Skeletal muscle satellite cell (primary cell): ENCODE data around the gene PRPF19.

Source experiments
- H3K27me3 ChIP-seq: 2 replicates; pipeline ENCODE4 v1.7.0; 2013; ENCODE audit warnings: low read length; ENCODE audit not compliant: control insufficient read depth, insufficient read depth
- H3K36me3 ChIP-seq: 2 replicates; pipeline ENCODE4 v1.7.0; 2013; ENCODE audit warnings: mild to moderate bottlenecking, control low read depth, low read length; ENCODE audit not compliant: insufficient read depth
- H3K4me1 ChIP-seq: 2 replicates; pipeline ENCODE4 v1.7.0; 2013; ENCODE audit warnings: low read length; ENCODE audit not compliant: control insufficient read depth, insufficient read depth
- H3K4me2 ChIP-seq: 2 replicates; pipeline ENCODE4 v1.7.0; 2013; ENCODE audit warnings: mild to moderate bottlenecking, low read length
- H3K4me3 ChIP-seq: 2 replicates; pipeline ENCODE4 v1.7.0; 2013; ENCODE audit warnings: low read length
- H3K9ac ChIP-seq: 2 replicates; pipeline ENCODE4 v1.7.0; 2013; ENCODE audit warnings: mild to moderate bottlenecking, low read depth, low read length, moderate library complexity
- H3K9me3 ChIP-seq: replicated peaks from 2 replicates; pipeline ENCODE4 v1.7.0; 2013; ENCODE audit warnings: mild to moderate bottlenecking, control low read depth, low read length

PRPF19 gene

DNA sequence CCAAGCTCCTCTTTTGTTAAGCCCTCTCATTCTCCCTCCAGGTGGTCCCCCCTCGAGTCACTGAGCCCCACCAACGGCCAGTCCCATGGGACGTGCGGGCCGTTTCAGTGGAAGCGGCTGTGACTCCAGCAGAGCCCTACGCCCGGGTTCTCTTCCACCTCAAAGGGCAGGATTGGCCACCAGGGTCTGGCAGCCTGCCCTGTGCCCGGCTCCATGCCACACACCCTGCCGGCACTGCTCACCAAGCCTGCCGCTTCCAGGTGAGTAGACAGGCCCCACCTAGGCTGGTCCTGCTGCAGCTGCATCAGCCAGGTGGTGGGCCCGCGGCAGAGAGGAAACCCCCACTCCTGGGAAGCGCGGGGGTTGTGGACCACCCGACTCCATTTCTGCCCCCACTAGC is 21.2 kb upstream of the PRPF19 start:
- peaks cover 3% of the 10 kb centered on the region for H3K36me3 ChIP-seq
- no peak overlapping the region for H3K4me2 ChIP-seq
- peaks cover 16% of the 10 kb centered on the region for H3K4me1 ChIP-seq
- no peaks in the 10 kb centered on the region for H3K9me3 ChIP-seq
- H3K9ac ChIP-seq = no peak overlapping the region
- H3K4me3 ChIP-seq = no peak overlapping the region
- H3K27me3 ChIP-seq = peaks cover 7% of the 10 kb centered on the region

DNA sequence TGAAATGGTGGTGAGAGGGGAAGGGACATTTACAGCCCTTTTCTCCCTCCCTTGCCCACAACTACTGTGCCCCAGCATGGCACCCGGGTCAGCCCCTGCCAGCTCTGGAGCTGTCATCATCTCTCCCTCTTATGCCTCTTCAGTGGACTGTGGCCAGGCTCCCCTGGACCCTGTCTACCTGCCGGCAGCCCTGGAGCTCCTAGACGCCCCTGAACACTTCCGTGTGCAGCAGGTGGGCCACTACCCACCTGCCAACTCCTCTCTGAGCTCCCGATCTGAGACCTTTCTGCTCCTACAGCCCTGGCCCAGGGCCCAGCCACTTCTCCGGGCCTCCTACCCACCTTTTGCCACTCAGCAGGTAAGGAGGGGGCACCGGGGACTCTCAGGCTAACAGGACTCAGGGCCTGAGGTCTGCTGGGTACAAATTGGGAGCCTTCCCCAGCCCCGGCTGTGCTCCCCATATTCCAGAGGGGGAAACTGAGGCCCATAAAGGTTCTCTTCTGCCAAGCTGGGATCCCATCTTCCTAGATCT is 20.7 kb upstream of the PRPF19 start:
- Histone ChIP-seq H3K4me2 (no peak overlapping the region), H3K4me3 (no peak overlapping the region), H3K9ac (no peak overlapping the region)

DNA sequence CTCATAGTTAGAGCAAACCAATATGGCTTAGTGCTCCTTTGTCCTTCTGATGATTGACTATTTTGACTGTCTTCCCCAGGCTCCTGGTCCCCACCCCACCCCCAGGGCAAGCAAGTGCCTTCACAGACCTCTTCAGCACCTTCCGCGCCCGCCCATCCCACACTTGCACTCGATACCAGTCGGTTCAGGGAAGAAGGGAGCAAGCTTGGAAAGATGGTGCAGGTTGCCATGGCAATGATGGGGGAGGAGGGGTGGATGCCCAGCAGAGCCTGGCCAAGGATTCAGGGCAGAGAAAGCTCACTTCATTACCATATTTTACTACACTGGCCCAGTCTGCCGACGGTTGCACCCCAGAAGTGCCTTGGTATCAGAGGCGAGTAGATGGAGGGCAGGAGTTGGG is 20.1 kb upstream of the PRPF19 start:
- Histone ChIP-seq H3K4me3 (no peak overlapping the region), H3K4me2 (no peak overlapping the region), H3K4me1 (peaks cover 16% of the 10 kb centered on the region), H3K9me3 (no peaks in the 10 kb centered on the region), H3K9ac (no peak overlapping the region), H3K36me3 (peaks cover 13% of the 10 kb centered on the region), H3K27me3 (peaks cover 7% of the 10 kb centered on the region)

More for the DNA sequence above, 20.7 kb upstream of the PRPF19 start:
- H3K36me3 ChIP-seq = peaks cover 7% of the 10 kb centered on the region
- H3K9me3 ChIP-seq = no peaks in the 10 kb centered on the region
- H3K4me1 ChIP-seq = peaks cover 16% of the 10 kb centered on the region
- peaks cover 7% of the 10 kb centered on the region for H3K27me3 ChIP-seq

DNA sequence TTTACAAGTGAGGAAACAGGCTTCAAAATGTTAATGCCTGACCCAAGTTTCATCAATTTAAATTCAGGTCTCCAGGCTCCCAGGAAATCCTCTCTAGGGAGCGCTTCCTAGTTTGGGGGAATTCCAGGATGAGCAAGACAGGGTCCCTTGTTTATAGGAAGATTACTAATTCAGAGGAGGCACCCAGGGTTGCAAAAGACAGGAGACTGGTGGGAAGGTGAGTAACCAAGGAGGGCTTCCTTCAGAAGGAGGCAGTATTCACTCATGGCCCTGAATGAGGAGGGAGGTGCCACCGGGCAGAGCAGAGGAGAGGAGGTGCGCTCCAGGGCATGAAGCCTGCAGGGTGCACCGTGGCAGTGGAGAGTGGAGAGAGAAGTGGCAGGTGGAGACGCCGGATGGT is 19.5 kb upstream of the PRPF19 start:
- H3K4me3 ChIP-seq = peak overlapping the region; percentile 77
- no peaks in the 10 kb centered on the region for H3K9me3 ChIP-seq
- peaks cover 7% of the 10 kb centered on the region for H3K27me3 ChIP-seq
- peaks cover 16% of the 10 kb centered on the region for H3K4me1 ChIP-seq
- peak overlapping the region; percentile 93 for H3K4me2 ChIP-seq
- no peak overlapping the region for H3K9ac ChIP-seq
- H3K36me3 ChIP-seq = peaks cover 19% of the 10 kb centered on the region

DNA sequence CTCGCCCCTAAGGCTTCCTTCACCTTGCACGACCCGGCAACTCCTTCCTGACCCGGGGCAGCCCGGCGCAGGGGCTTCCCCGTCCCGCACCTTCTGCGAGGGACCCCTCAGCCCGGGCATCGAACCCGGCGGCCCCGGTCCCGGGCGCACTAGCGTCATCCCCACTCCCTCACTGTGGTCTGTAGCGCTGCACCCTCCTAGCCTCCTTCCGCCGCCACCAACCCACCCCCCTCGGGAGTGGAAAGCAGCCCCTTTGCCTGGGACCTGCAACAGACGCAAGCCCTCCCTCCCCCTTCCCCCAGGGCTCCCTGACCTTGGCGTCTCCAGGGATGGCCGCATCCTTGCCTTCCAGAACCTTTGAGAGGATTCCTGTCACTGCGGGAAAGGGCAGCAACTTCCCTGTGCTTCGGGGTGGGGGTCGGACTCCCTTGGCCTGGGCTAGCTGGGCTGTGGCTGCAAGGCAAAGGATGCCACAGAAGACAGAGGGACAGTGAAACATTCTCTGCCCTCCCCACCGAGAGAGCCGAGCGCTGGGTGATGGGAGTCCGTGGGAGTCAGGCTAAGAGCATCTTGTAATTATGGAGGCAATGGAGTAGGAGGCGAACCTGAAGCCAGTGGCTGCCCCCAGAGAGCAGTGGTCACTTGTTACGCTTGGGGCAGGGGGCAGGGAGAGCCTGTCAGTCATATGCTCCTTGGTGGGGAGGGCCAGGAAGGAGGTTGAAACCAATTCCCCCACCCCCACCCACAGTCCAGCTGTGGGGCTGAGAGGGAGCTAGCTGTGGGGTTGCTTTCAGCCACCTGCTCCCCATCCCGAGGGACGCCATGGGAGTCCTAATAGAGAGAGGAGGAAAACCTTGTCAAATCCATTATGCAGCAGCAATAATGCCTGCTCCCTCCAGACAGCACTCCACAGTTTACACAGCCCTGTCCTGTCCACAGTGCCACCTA is 18.8 kb upstream of the PRPF19 start:
- H3K9ac ChIP-seq = peak overlapping the region; percentile 77
- peaks cover 25% of the 10 kb centered on the region for H3K36me3 ChIP-seq
- no peaks in the 10 kb centered on the region for H3K9me3 ChIP-seq
- H3K4me3 ChIP-seq = peak overlapping the region; percentile 77
- H3K4me1 ChIP-seq = peaks cover 16% of the 10 kb centered on the region
- peak overlapping the region; percentile 93 for H3K4me2 ChIP-seq
- peaks cover 7% of the 10 kb centered on the region for H3K27me3 ChIP-seq

DNA sequence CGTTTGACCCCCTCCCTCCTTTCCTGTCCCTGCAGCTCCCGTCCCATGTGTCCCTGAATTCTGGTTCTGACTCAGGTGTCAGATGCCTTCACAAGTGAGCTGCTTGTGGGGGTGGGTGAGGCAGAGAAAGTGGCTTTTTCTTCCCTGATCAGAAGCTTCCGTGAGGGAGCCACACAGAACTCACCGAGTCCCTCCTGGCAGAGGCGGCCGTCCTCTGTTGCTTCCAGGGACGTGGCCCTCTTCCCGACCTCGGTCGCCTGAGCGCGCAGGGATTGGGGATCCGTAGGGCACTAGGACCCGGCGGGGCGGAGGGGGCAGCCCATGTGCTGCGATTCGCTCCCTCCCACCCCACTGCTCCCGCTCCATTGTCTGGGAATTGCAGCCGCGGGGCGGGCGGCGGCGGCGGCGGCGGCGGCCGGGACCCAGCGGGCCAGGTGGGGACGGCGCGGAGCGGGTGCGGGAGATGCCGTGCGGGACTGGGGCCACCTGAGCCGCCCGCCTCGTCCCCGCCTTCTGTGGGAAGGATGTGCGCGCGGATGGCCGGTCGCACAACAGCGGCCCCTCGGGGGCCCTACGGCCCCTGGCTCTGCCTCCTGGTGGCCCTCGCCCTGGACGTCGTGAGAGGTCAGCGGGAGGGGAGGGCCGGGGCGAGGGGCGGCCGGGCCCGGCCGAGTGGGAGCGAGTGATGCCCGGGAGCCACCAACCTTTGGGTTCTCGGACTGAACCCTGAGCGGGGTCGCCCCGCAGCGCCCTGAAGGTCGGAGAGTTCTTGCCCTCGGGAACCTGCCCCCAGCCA is 17.9 kb upstream of the PRPF19 start, which contains the start of gene TMEM132A:
Gene TMEM132A (plus strand): TSS at position 351 of the 796 bp plus-strand sequence. CDS start 174 bp downstream, at position 525.
- Histone ChIP-seq H3K4me3 (peak within 1 kb of the TSS; percentile 77), H3K9me3 (no peaks in the 10 kb centered on the region), H3K4me2 (peak within 1 kb of the TSS; percentile 93), H3K36me3 (peaks cover 25% of the 10 kb centered on the region), H3K4me1 (peaks cover 16% of the 10 kb centered on the region), H3K9ac (peak within 1 kb of the TSS; percentile 77), H3K27me3 (peaks cover 7% of the 10 kb centered on the region)

DNA sequence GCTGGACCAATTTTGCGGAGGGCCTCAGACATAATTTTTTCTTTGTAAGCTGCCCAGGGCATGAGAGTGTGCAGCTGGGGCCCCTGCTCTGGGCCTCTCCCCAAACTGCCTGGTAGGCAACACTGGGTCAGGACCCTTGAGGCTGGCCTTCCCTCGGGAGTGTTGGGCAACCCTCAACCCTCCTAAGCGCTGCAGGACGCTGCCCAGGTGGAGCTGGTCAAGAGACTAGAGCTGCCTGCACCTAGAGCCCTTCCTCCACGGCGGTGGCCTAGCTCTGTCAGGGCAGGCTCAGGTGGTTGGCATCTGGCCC is 17.4 kb upstream of the PRPF19 start:
- Histone ChIP-seq H3K4me3 (peak overlapping the region; percentile 77), H3K36me3 (peaks cover 25% of the 10 kb centered on the region), H3K27me3 (peaks cover 7% of the 10 kb centered on the region), H3K4me2 (peak overlapping the region; percentile 93), H3K9ac (peak overlapping the region; percentile 56), H3K9me3 (no peaks in the 10 kb centered on the region), H3K4me1 (peaks cover 22% of the 10 kb centered on the region)

DNA sequence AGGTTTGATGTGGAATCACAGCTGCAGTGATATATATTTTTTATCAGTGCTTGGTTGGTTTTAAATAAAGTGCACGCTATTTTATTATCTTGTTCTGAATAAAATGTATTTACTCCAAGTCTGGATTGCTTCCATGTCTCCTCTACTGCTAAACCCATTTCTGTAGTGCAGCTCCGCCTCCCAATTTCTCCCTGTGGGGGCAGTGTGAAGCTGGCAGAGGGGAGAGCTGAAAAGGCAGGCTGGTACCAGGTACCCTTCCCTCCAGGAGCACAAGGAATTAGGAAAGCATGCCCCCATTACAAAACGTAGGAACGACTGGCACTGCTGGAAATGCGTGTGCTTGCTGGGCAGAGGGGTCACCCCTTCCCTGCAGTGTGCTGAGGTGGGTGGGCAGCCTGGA is 16.9 kb upstream of the PRPF19 start:
- H3K36me3 ChIP-seq = peaks cover 25% of the 10 kb centered on the region
- no peak overlapping the region for H3K9ac ChIP-seq
- peaks cover 25% of the 10 kb centered on the region for H3K4me1 ChIP-seq
- peaks cover 7% of the 10 kb centered on the region for H3K27me3 ChIP-seq
- H3K4me3 ChIP-seq = no peak overlapping the region
- no peak overlapping the region for H3K4me2 ChIP-seq
- no peaks in the 10 kb centered on the region for H3K9me3 ChIP-seq

DNA sequence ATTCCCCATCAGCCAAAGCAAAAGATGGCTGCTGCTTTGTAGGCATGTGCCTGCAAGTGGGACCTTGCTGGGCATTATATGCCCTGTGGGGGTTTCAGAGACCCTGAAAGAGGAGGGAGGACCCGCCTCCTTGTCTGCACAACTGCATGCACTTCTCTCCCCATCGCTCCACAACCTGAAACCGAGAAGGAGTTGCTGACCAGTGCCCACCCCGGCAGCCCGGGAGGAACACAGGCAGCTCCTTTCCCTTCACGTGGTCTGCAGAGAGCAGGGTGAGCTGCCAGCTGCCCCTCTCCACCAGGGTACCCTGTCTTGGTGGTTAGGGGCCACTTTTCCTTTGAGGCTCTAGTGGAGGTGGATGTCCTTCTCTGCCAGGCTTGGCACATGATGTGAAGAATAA is 16.5 kb upstream of the PRPF19 start:
- no peak overlapping the region for H3K4me3 ChIP-seq
- H3K36me3 ChIP-seq = peaks cover 25% of the 10 kb centered on the region
- no peaks in the 10 kb centered on the region for H3K9me3 ChIP-seq
- H3K4me1 ChIP-seq = peaks cover 25% of the 10 kb centered on the region
- H3K9ac ChIP-seq = no peak overlapping the region
- peaks cover 7% of the 10 kb centered on the region for H3K27me3 ChIP-seq
- no peak overlapping the region for H3K4me2 ChIP-seq

DNA sequence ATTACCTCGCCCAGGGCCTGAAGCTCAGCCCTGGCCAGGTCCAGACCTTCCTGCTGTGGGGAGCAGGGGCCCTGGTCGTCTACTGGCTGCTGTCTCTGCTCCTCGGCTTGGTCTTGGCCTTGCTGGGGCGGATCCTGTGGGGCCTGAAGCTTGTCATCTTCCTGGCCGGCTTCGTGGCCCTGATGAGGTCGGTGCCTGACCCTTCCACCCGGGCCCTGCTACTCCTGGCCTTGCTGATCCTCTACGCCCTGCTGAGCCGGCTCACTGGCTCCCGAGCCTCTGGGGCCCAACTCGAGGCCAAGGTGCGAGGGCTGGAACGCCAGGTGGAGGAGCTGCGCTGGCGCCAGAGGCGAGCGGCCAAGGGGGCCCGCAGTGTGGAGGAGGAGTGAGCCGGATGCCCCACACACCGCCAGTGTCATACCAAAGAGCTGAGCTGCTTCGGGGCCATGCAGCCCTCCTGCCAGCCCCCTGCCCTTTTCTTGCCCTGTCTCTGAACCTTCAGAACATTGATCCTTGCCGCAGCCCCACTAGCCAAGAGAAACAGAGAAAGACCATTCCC is 15.5 kb upstream of the PRPF19 start:
- H3K9ac ChIP-seq = no peak overlapping the region
- no peaks in the 10 kb centered on the region for H3K9me3 ChIP-seq
- H3K4me1 ChIP-seq = peaks cover 25% of the 10 kb centered on the region
- H3K27me3 ChIP-seq = peaks cover 7% of the 10 kb centered on the region
- H3K4me2 ChIP-seq = no peak overlapping the region
- no peak overlapping the region for H3K4me3 ChIP-seq
- peaks cover 25% of the 10 kb centered on the region for H3K36me3 ChIP-seq

DNA sequence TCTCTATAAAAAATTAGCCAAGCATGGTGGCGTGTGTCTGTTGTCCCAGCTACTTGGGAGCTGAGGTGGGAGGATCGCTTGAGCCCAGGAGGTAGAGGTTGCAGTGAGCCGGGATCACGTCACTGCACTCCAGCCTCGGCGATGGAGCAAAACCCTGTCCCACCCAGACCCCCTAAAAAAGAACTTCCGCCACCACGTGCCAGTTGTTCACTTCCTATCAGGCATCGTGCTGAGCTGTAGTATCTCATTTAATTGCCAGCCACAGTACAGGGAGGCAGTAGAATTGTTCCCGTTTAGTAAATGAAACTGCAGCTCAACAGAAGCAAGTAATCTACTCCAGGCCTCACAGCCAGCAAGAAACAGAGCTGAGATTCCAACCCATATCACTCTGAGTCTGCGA is 14.9 kb upstream of the PRPF19 start:
- Histone ChIP-seq H3K27me3 (peaks cover 7% of the 10 kb centered on the region), H3K4me1 (peaks cover 25% of the 10 kb centered on the region), H3K9me3 (no peaks in the 10 kb centered on the region), H3K4me2 (no peak overlapping the region), H3K36me3 (peaks cover 25% of the 10 kb centered on the region), H3K9ac (no peak overlapping the region), H3K4me3 (no peak overlapping the region)
